Mesenchymal stem cell (in vitro differentiated cells and primary cell): ENCODE results near the gene EBLN2.

ENCODE experiments used
- DNase-seq: peaks from one replicate; pipeline ENCODE4 v3.0.0-alpha.2; 2013
- H2AFZ ChIP-seq: one replicate; pipeline ENCODE4 v1.6.1; 2013; ENCODE audit warnings: low read depth, mild to moderate bottlenecking, control low read depth, inconsistent platforms, low read length, moderate library complexity
- H2AK5ac ChIP-seq: 2 replicates; pipeline ENCODE4 v1.6.1; 2013; ENCODE audit warnings: low read length, moderate library complexity, mild to moderate bottlenecking, inconsistent platforms; ENCODE audit not compliant: severe bottlenecking
- H2BK120ac ChIP-seq: one replicate; pipeline ENCODE4 v1.6.1; 2013; ENCODE audit warnings: low read depth, mild to moderate bottlenecking, inconsistent platforms, low read length, moderate library complexity
- H2BK12ac ChIP-seq, 2 experiments: one replicate each; pipeline ENCODE4 v1.6.1; 2013; ENCODE audit warnings: inconsistent platforms in 2 of 2, low read length in 2 of 2, mild to moderate bottlenecking in 2 of 2, moderate library complexity in 2 of 2, control low read depth in 1 of 2
- H2BK15ac ChIP-seq: one replicate; pipeline ENCODE4 v1.6.1; 2013; ENCODE audit warnings: mild to moderate bottlenecking, low read depth, inconsistent platforms; ENCODE audit not compliant: poor library complexity, severe bottlenecking
- H2BK5ac ChIP-seq: 2 replicates; pipeline ENCODE4 v1.6.1; 2013; ENCODE audit warnings: low read depth, mild to moderate bottlenecking, low read length, control low read depth, inconsistent platforms; ENCODE audit not compliant: poor library complexity, severe bottlenecking
- H3K14ac ChIP-seq, 2 experiments: one replicate each; pipeline ENCODE4 v1.6.1; 2013; ENCODE audit warnings: inconsistent platforms in 2 of 2, low read length in 2 of 2, control low read depth in 1 of 2, mild to moderate bottlenecking in 1 of 2, moderate library complexity in 1 of 2
- H3K18ac ChIP-seq, 2 experiments: one replicate each; pipeline ENCODE4 v1.6.1; 2013; ENCODE audit warnings: inconsistent platforms in 2 of 2, low read length in 2 of 2, control low read depth in 1 of 2, low read depth in 1 of 2, mild to moderate bottlenecking in 1 of 2
- H3K23ac ChIP-seq, 2 experiments: one replicate each; pipeline ENCODE4 v1.6.1; 2013; ENCODE audit warnings: inconsistent platforms in 2 of 2, low read length in 2 of 2, mild to moderate bottlenecking in 2 of 2, moderate library complexity in 2 of 2, control low read depth in 1 of 2
- H3K27ac ChIP-seq: 2 replicates; pipeline ENCODE4 v1.5.1; 2013; ENCODE audit warnings: mild to moderate bottlenecking, moderate library complexity, low read length, control low read depth, inconsistent platforms; ENCODE audit not compliant: poor library complexity, severe bottlenecking
- H3K27me3 ChIP-seq, 2 experiments: 2 replicates each; pipeline versions ENCODE4 v1.6.1 to v1.7.0; 2013; ENCODE audit warnings: low read length in 2 of 2, mild to moderate bottlenecking in 2 of 2, moderate library complexity in 2 of 2, control low read depth in 1 of 2, inconsistent platforms in 1 of 2; ENCODE audit not compliant: control insufficient read depth in 1 of 2, insufficient read depth in 1 of 2
- H3K36me3 ChIP-seq, 2 experiments: 2 replicates each; pipeline versions ENCODE4 v1.6.1 to v1.7.0; 2013; ENCODE audit warnings: low read length in 2 of 2, control low read depth in 1 of 2, inconsistent platforms in 1 of 2, low read depth in 1 of 2, mild to moderate bottlenecking in 1 of 2; ENCODE audit not compliant: insufficient read depth in 2 of 2, control insufficient read depth in 1 of 2
- H3K4ac ChIP-seq, 2 experiments: one replicate each; pipeline ENCODE4 v1.6.1; 2013; ENCODE audit warnings: inconsistent platforms in 2 of 2, low read length in 2 of 2, mild to moderate bottlenecking in 2 of 2, moderate library complexity in 2 of 2, control low read depth in 1 of 2, low read depth in 1 of 2
- H3K4me1 ChIP-seq: 2 replicates; pipeline ENCODE4 v1.6.1; 2013; ENCODE audit warnings: low read depth, low read length, control low read depth; ENCODE audit not compliant: control insufficient read depth, insufficient read depth
- H3K4me2 ChIP-seq: 2 replicates; pipeline ENCODE4 v1.6.1; 2013; ENCODE audit warnings: low read length, mild to moderate bottlenecking, inconsistent platforms; ENCODE audit not compliant: poor library complexity, severe bottlenecking
- H3K4me3 ChIP-seq, 2 experiments: 2 replicates each; pipeline versions ENCODE4 v1.5.1 to v1.7.0; 2013; ENCODE audit warnings: low read length in 2 of 2, mild to moderate bottlenecking in 2 of 2, control low read depth in 1 of 2, low read depth in 1 of 2; ENCODE audit not compliant: insufficient read depth in 1 of 2
- H3K79me1 ChIP-seq: replicated peaks from 2 replicates; pipeline ENCODE4 v1.6.1; 2013; ENCODE audit warnings: mild to moderate bottlenecking, control low read depth, low read length, inconsistent platforms; ENCODE audit not compliant: poor library complexity, severe bottlenecking
- H3K9ac ChIP-seq: 2 replicates; pipeline ENCODE4 v1.7.0; 2013; ENCODE audit warnings: mild to moderate bottlenecking, low read length, moderate library complexity
- H3K9me3 ChIP-seq: 2 replicates; pipeline ENCODE4 v1.7.0; 2013; ENCODE audit warnings: mild to moderate bottlenecking, low read length; ENCODE audit not compliant: control insufficient read depth
- H4K8ac ChIP-seq: one replicate; pipeline ENCODE4 v1.6.1; 2013; ENCODE audit warnings: inconsistent platforms, mild to moderate bottlenecking, low read length, moderate library complexity
- H4K91ac ChIP-seq: one replicate; pipeline ENCODE4 v1.6.1; 2013; ENCODE audit warnings: mild to moderate bottlenecking, low read length, inconsistent platforms
- WGBS: methylation state at CpG from one replicate; pipeline ENCODE4 v1.1.7; 2013; ENCODE audit warnings: mixed read lengths; 5-methylcytosine and 5-hydroxymethylcytosine counted together

The EBLN2 gene

DNA sequence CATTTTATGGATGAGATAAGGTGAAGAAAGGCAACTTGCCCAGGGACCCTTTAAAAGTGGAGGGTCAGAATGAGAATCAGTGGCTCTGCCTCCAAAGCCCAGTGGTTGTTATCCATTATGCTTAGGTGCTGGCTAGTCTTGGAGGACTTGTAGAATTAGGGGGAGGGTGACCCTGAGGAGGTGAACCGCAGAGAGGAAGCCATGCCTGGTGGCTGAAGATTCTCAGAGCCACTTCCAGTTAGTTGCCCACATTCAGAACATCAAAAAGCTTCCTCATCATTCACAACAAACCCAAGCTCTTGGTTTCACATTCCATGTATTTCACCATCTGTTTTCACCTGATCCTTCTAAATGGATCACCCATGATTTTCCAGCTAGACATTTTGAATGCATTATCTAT, 11.2 kb downstream of the EBLN2 start:
- Histone ChIP-seq H3K79me1 (peaks cover 1% of the 10 kb centered on the region), H2BK120ac (no peak overlapping the region), H3K18ac (no peak overlapping the region), H3K9me3 (no peaks in the 10 kb centered on the region), H2BK5ac (no peak overlapping the region), H3K4me1 (peaks cover 2% of the 10 kb centered on the region), H3K4me3 (no peak overlapping the region), H3K4me2 (no peak overlapping the region), H3K27ac (no peak overlapping the region), H2BK15ac (no peak overlapping the region), H4K8ac (no peak overlapping the region), H3K9ac (no peak overlapping the region), H3K4ac (no peak overlapping the region), H3K23ac (no peak overlapping the region), H3K36me3 (peaks cover 0 to 6% of the 10 kb centered on the region in 2 experiments), H2AK5ac (no peak overlapping the region), H4K91ac (no peak overlapping the region), H2AFZ (no peak overlapping the region), H3K14ac (no peak overlapping the region), H2BK12ac (no peak overlapping the region), H3K27me3 (no peaks in the 10 kb centered on the region)
- no peak for DNase-seq
- 100% methylated on average over 1 of the region's 1 CpG for WGBS

DNA sequence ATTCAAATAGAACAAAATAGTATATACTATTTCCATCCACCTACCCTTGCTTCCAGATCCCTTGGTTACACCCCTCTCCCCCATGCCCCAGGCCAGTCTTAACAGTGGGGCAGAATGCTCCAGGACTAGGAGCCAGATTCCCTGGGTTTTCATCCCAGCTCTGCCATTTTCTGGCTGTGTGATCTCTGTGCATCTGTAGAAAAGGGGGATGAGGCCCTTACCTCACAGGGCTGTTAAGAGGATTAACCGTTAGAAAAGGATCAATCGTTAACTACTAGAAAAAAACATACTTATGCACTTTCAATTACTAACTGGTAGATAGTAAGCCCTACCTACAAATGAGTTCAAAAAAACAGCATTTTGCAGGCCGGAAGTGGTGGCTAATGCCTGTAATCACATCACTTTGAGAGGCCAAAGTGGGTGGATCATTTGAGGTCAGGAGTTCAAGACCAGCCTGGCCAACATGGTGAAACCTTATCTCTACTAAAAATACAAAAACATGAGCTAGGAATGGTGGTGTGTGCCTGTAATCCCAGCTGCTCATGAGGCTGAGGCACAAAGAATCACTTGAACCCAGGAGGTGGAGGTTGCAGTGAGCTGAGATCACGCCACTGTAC, 11.7 kb downstream of the EBLN2 start:
- Histone ChIP-seq H3K18ac (no peak overlapping the region), H3K23ac (no peak overlapping the region), H3K14ac (no peak overlapping the region), H2BK12ac (no peak overlapping the region), H3K9me3 (no peaks in the 10 kb centered on the region), H2BK15ac (no peak overlapping the region), H3K27ac (no peak overlapping the region), H3K4ac (no peak overlapping the region), H3K4me3 (no peak overlapping the region), H2AK5ac (no peak overlapping the region), H3K27me3 (no peaks in the 10 kb centered on the region), H3K9ac (no peak overlapping the region), H2BK5ac (no peak overlapping the region), H4K91ac (no peak overlapping the region), H3K79me1 (peaks cover 1% of the 10 kb centered on the region), H3K4me1 (peaks cover 2% of the 10 kb centered on the region), H3K4me2 (no peak overlapping the region), H2BK120ac (no peak overlapping the region), H4K8ac (no peak overlapping the region), H2AFZ (no peak overlapping the region), H3K36me3 (peaks cover 0 to 6% of the 10 kb centered on the region in 2 experiments)
- DNase-seq = no peak
- WGBS = 96% methylated on average over 4 of the region's 4 CpGs

DNA sequence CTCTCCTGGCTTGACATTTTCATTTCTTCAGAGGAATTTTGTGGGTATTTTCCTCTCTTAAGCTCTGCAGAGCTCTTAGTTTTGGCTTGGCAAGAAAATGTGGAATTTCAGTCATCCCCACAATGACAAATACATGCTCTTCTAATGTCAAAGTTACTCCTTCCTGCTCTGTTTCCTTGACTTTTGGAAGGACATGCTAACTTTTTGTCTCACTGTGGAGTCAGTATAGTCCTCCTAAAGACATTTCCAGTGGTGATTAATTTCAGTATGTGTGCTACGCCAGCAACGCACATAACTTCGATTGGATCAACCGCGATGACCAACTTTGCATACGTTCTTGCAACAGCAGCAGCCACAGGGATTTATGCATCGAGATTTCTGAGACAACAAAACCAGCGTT, 13.3 kb downstream of the EBLN2 start:
- H3K9me3 ChIP-seq = no peaks in the 10 kb centered on the region
- H2BK15ac ChIP-seq = no peak overlapping the region
- H3K23ac ChIP-seq = no peak overlapping the region
- no peak overlapping the region for H2AK5ac ChIP-seq
- H3K14ac ChIP-seq = no peak overlapping the region
- H4K91ac ChIP-seq = no peak overlapping the region
- H2AFZ ChIP-seq = no peak overlapping the region
- H3K36me3 ChIP-seq = no peaks in the 10 kb centered on the region
- H3K4ac ChIP-seq = no peak overlapping the region
- DNase-seq = no peak
- no peak overlapping the region for H2BK120ac ChIP-seq
- H3K79me1 ChIP-seq = peaks cover 1% of the 10 kb centered on the region
- H3K18ac ChIP-seq = no peak overlapping the region
- H4K8ac ChIP-seq = no peak overlapping the region
- H3K27me3 ChIP-seq = no peaks in the 10 kb centered on the region
- peaks cover 2% of the 10 kb centered on the region for H3K4me1 ChIP-seq
- no peak overlapping the region for H3K4me3 ChIP-seq
- H3K4me2 ChIP-seq = no peak overlapping the region
- no peak overlapping the region for H3K27ac ChIP-seq
- 96% methylated on average over 8 of the region's 8 CpGs for WGBS
- no peak overlapping the region for H2BK12ac ChIP-seq
- no peak overlapping the region for H3K9ac ChIP-seq
- no peak overlapping the region for H2BK5ac ChIP-seq

DNA sequence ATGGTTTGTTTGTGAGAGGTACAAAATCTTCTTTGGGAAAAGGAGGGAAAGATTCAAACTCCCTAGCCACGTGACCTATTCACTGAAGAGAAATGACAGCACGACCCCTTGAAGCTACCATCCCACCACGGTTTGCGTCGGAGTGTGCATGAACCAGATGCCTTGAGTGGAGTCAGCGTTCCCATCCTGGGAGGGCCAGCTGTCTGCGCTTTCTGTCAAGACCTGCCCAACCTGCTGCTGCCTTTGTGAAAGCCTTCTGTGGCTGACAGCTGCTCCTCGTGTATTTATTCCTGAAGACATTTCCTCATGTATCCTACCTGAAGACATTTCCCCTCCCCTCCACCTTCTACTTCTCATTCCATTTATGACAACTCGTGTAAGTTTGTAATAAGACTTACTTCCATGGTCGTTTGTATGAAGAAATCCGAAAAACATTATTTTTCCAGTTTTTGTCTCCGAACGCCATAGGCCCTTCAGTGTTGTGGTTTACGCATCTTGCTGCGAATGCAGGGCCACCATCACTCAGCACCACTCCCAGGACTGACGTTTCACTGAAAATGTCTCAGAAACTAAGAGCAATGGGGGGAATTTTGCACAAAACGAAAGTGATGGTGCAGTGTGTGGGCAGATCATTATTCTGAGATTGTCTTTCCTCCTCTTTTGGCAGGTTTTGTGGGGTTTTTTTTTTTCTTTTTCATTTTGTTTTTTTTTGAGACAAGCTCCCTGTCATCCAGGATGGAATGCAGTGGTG, 18.9 kb downstream of the EBLN2 start:
- no peak overlapping the region for H3K23ac ChIP-seq
- H2AFZ ChIP-seq = no peak overlapping the region
- no peak overlapping the region for H4K91ac ChIP-seq
- no peak overlapping the region for H2BK120ac ChIP-seq
- H3K4me3 ChIP-seq = no peak overlapping the region
- no peak overlapping the region for H4K8ac ChIP-seq
- no peaks in the 10 kb centered on the region for H3K9me3 ChIP-seq
- no peaks in the 10 kb centered on the region for H3K27me3 ChIP-seq
- DNase-seq = no peak
- H3K4ac ChIP-seq = no peak overlapping the region
- H2BK5ac ChIP-seq = no peak overlapping the region
- H3K27ac ChIP-seq = no peak overlapping the region
- H3K79me1 ChIP-seq = no peaks in the 10 kb centered on the region
- no peak overlapping the region for H2BK15ac ChIP-seq
- no peak overlapping the region for H3K18ac ChIP-seq
- no peak overlapping the region for H3K9ac ChIP-seq
- WGBS = 90% methylated on average over 15 of the region's 17 CpGs
- H2BK12ac ChIP-seq = no peak overlapping the region
- H3K36me3 ChIP-seq = no peaks in the 10 kb centered on the region
- H3K4me1 ChIP-seq = no peaks in the 10 kb centered on the region
- no peak overlapping the region for H2AK5ac ChIP-seq
- no peak overlapping the region for H3K4me2 ChIP-seq
- H3K14ac ChIP-seq = no peak overlapping the region
